Measurements from ENCODE around the gene SLC22A15.

The SLC22A15 gene

DNA sequence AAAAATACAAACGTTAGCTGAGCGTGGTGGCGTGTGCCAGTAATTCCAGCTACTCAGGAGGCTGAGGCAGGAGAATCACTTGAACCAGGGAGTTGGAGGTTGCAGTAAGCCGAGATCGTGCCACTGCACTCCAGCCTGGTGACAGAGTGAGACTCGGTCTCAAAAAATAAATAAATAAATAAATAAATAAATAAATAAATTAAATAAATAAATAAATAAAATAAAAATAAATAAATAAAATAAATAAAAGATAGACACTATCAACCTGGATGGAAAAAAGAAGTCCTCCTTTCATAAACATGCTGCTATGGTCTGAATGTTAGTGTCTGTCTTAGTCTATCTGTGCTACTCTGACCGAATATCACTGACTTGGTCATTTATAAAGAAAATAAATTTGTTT lies 4.5 kb upstream of the SLC22A15 start (continued):
- TF ChIP-seq, protein P1, sequence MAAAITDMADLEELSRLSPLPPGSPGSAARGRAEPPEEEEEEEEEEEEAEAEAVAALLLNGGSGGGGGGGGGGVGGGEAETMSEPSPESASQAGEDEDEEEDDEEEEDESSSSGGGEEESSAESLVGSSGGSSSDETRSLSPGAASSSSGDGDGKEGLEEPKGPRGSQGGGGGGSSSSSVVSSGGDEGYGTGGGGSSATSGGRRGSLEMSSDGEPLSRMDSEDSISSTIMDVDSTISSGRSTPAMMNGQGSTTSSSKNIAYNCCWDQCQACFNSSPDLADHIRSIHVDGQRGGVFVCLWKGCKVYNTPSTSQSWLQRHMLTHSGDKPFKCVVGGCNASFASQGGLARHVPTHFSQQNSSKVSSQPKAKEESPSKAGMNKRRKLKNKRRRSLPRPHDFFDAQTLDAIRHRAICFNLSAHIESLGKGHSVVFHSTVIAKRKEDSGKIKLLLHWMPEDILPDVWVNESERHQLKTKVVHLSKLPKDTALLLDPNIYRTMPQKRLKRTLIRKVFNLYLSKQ (tag by site-specific recombination; IDR thresholded peaks at IDR 0.05; ENCODE audit: borderline replicate concordance): peak; percentile 94
- peak; percentile 62 for TF ChIP-seq ZFP3 (tag by site-specific recombination; IDR thresholded peaks at IDR 0.05; ENCODE audit: low read depth)
- TF ChIP-seq ZNF10 (tag by site-specific recombination; IDR thresholded peaks at IDR 0.05): peak; percentile 21; the same call in 1 of the 2 replicates
- TF ChIP-seq, protein P2, sequence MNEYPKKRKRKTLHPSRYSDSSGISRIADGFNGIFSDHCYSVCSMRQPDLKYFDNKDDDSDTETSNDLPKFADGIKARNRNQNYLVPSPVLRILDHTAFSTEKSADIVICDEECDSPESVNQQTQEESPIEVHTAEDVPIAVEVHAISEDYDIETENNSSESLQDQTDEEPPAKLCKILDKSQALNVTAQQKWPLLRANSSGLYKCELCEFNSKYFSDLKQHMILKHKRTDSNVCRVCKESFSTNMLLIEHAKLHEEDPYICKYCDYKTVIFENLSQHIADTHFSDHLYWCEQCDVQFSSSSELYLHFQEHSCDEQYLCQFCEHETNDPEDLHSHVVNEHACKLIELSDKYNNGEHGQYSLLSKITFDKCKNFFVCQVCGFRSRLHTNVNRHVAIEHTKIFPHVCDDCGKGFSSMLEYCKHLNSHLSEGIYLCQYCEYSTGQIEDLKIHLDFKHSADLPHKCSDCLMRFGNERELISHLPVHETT (tag by site-specific recombination; IDR thresholded peaks at IDR 0.05): peak; percentile 86
- TF ChIP-seq ZNF558 (tag by site-specific recombination; IDR thresholded peaks at IDR 0.05): peak; percentile 92
- TF ChIP-seq OVOL3 (tag by site-specific recombination; IDR thresholded peaks at IDR 0.05): peak; percentile 71; the same call in 1 of the 2 replicates
- TF ChIP-seq ZNF404 (tag by site-specific recombination; IDR thresholded peaks at IDR 0.05): peak; percentile 65; the same call in 1 of the 2 replicates
- TF ChIP-seq ZNF426 (tag by site-specific recombination; IDR thresholded peaks at IDR 0.05): peak; percentile 100
- peak; percentile 93 for TF ChIP-seq ZBTB8A (tag by site-specific recombination; IDR thresholded peaks at IDR 0.05)
- TF ChIP-seq ZNF433 (tag by site-specific recombination; IDR thresholded peaks at IDR 0.05; ENCODE audit: low read depth): peak; percentile 97
- TF ChIP-seq, protein P3, sequence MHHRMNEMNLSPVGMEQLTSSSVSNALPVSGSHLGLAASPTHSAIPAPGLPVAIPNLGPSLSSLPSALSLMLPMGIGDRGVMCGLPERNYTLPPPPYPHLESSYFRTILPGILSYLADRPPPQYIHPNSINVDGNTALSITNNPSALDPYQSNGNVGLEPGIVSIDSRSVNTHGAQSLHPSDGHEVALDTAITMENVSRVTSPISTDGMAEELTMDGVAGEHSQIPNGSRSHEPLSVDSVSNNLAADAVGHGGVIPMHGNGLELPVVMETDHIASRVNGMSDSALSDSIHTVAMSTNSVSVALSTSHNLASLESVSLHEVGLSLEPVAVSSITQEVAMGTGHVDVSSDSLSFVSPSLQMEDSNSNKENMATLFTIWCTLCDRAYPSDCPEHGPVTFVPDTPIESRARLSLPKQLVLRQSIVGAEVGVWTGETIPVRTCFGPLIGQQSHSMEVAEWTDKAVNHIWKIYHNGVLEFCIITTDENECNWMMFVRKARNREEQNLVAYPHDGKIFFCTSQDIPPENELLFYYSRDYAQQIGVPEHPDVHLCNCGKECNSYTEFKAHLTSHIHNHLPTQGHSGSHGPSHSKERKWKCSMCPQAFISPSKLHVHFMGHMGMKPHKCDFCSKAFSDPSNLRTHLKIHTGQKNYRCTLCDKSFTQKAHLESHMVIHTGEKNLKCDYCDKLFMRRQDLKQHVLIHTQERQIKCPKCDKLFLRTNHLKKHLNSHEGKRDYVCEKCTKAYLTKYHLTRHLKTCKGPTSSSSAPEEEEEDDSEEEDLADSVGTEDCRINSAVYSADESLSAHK (tag by site-specific recombination; IDR thresholded peaks at IDR 0.05): peak; percentile 25; the same call in 1 of the 2 replicates
- peak; percentile 95 for TF ChIP-seq ZXDB (tag by site-specific recombination; IDR thresholded peaks at IDR 0.05)
- TF ChIP-seq ZNF341 (tag by site-specific recombination; IDR thresholded peaks at IDR 0.05; ENCODE audit: low read depth): peak; percentile 43; the same call in 1 of the 2 replicates
- peak; percentile 62 for TF ChIP-seq ZNF366 (tag by site-specific recombination; conservative IDR thresholded peaks at IDR 0.05)
- TF ChIP-seq MZF1 (tag by site-specific recombination; IDR thresholded peaks at IDR 0.05; ENCODE audit: borderline replicate concordance): peak; percentile 50; the same call in 1 of the 2 replicates
- TF ChIP-seq ZFP37 (tag by site-specific recombination; IDR thresholded peaks at IDR 0.05): peak; percentile 94
- peak; percentile 42; the same call in 1 of the 2 replicates for TF ChIP-seq SP3 (tag by site-specific recombination; IDR thresholded peaks at IDR 0.05)
- peak; percentile 96 for TF ChIP-seq ZNF140 (tag by site-specific recombination; IDR thresholded peaks at IDR 0.05)
- peak; percentile 100 for TF ChIP-seq ZNF394 (tag by site-specific recombination; IDR thresholded peaks at IDR 0.05; ENCODE audit: borderline replicate concordance)
- peak; percentile 97 for TF ChIP-seq ZNF560 (tag by site-specific recombination; IDR thresholded peaks at IDR 0.05; ENCODE audit: borderline replicate concordance)
- TF ChIP-seq ZNF610 (tag by site-specific recombination; IDR thresholded peaks at IDR 0.05; ENCODE audit: borderline replicate concordance): 0 out of 2 replicates have a peak, but pooled peaks have one; percentile 29
- TF ChIP-seq ZNF214 (tag by site-specific recombination; IDR thresholded peaks at IDR 0.05; ENCODE audit: borderline replicate concordance): peak; percentile 56; the same call in 1 of the 2 replicates
- peak; percentile 81 for TF ChIP-seq ZBTB21 (tag by site-specific recombination; IDR thresholded peaks at IDR 0.05)
- 0 out of 2 replicates have a peak, but pooled peaks have one; percentile 28 for TF ChIP-seq SCRT2 (tag by site-specific recombination; IDR thresholded peaks at IDR 0.05)
- TF ChIP-seq ZNF19 (tag by site-specific recombination; IDR thresholded peaks at IDR 0.05; ENCODE audit: low read depth): peak; percentile 88
- TF ChIP-seq ZNF24 (tag by site-specific recombination; IDR thresholded peaks at IDR 0.05): peak; percentile 58; the same call in 1 of the 2 replicates
- TF ChIP-seq ZNF146 (tag by site-specific recombination; IDR thresholded peaks at IDR 0.05): peak; percentile 9; the same call in 1 of the 2 replicates
- peak; percentile 93 for TF ChIP-seq ZNF501 (tag by site-specific recombination; IDR thresholded peaks at IDR 0.05)
- peak; percentile 91 for TF ChIP-seq ZNF623 (tag by site-specific recombination; IDR thresholded peaks at IDR 0.05)
- TF ChIP-seq, protein P4, sequence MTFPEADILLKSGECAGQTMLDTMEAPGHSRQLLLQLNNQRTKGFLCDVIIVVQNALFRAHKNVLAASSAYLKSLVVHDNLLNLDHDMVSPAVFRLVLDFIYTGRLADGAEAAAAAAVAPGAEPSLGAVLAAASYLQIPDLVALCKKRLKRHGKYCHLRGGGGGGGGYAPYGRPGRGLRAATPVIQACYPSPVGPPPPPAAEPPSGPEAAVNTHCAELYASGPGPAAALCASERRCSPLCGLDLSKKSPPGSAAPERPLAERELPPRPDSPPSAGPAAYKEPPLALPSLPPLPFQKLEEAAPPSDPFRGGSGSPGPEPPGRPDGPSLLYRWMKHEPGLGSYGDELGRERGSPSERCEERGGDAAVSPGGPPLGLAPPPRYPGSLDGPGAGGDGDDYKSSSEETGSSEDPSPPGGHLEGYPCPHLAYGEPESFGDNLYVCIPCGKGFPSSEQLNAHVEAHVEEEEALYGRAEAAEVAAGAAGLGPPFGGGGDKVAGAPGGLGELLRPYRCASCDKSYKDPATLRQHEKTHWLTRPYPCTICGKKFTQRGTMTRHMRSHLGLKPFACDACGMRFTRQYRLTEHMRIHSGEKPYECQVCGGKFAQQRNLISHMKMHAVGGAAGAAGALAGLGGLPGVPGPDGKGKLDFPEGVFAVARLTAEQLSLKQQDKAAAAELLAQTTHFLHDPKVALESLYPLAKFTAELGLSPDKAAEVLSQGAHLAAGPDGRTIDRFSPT (tag by site-specific recombination; IDR thresholded peaks at IDR 0.05): peak; percentile 60; the same call in 1 of the 2 replicates
- TF ChIP-seq ZNF223 (tag by site-specific recombination; IDR thresholded peaks at IDR 0.05): 0 out of 2 replicates have a peak, but pooled peaks have one; percentile 48
- TF ChIP-seq ZNF530 (tag by site-specific recombination; IDR thresholded peaks at IDR 0.05; ENCODE audit: low read depth): peak; percentile 82; the same call in 1 of the 2 replicates
- peak; percentile 49; the same call in 1 of the 2 replicates for TF ChIP-seq GFI1B (tag by site-specific recombination; IDR thresholded peaks at IDR 0.05)
- TF ChIP-seq GLI2 (tag by site-specific recombination; IDR thresholded peaks at IDR 0.05; ENCODE audit: borderline replicate concordance, low read depth): peak; percentile 68; the same call in 1 of the 2 replicates
